SK-MEL-5 (cell line): ENCODE measurements around the gene TNS4. TPM values are rescaled to one million over a fixed set of nuclear protein-coding genes. Genes with fewer than 3 reads are reported as not detected.

ENCODE experiments used
- DNase-seq: peaks from one replicate; pipeline ENCODE4 v3.0.0-alpha.2; 2016; ENCODE audit warnings: low read depth, low spot score
- in situ Hi-C: cut with HindIII; loops from 2 replicates; pipeline ENCODE4 v1.10.0; 2016; ENCODE audit warnings: low sequenced_read_pairs, high pct_unique_total_duplicates, low pct_unique_long_range_greater_than_20kb
- total RNA-seq: library from RNA; depleted of rRNA; stranded (reverse); fragments of >200 nt; shearing (Covaris generic); gene quantifications from 2 replicates; pipeline ENCODE4 v1.2.3, GENCODE V29; 2014

TNS4 gene
- total RNA-seq, 1 experiment from 2014 or later, result not detected

- in situ Hi-C loops, result no loop called here
- no peak for DNase-seq
Observed at GRCh38 chr17:40456396-40456951, 44.9 kb downstream of the TNS4 start.

GRCh38 chr17:40454613-40454995, 46.8 kb downstream of the TNS4 start:
- peak; percentile 48 for DNase-seq
- in situ Hi-C loops, result no loop called here

- no peak for DNase-seq
- in situ Hi-C loops, result no loop called here
Observed at GRCh38 chr17:40453881-40454612, 47.4 kb downstream of the TNS4 start.

GRCh38 chr17:40452921-40453378, 48.5 kb downstream of the TNS4 start:
- in situ Hi-C loops, result no loop called here
- no peak for DNase-seq

- no peak for DNase-seq
- in situ Hi-C loops, result no loop called here
Observed at GRCh38 chr17:40452216-40452787, 49.1 kb downstream of the TNS4 start.

- in situ Hi-C loops, result no loop called here
- DNase-seq, result no peak
Observed at GRCh38 chr17:40451420-40451819, 50.0 kb downstream of the TNS4 start.

GRCh38 chr17:40450175-40450574, 51.2 kb downstream of the TNS4 start:
- in situ Hi-C loops, result no loop called here
- peak; percentile 59 for DNase-seq

- in situ Hi-C loops, result no loop called here
- DNase-seq, result no peak
Observed at GRCh38 chr17:40448639-40449261, 52.7 kb downstream of the TNS4 start.

GRCh38 chr17:40448213-40448638, 53.2 kb downstream of the TNS4 start:
- in situ Hi-C loops, result no loop called here
- DNase-seq, result no peak

GRCh38 chr17:40447806-40448205, 53.6 kb downstream of the TNS4 start:
- in situ Hi-C loops, result no loop called here
- no peak for DNase-seq

- DNase-seq, result no peak
- in situ Hi-C loops, result no loop called here
Observed at GRCh38 chr17:40447148-40447644, 54.2 kb downstream of the TNS4 start.

GRCh38 chr17:40445751-40446468, 55.5 kb downstream of the TNS4 start:
- DNase-seq, result peak; percentile 28
- in situ Hi-C loops, result no loop called here

- in situ Hi-C loops, result no loop called here
- no peak for DNase-seq
Observed at GRCh38 chr17:40443988-40444899, 57.2 kb downstream of the TNS4 start.

- peak; percentile 69 for DNase-seq
Observed at GRCh38 chr17:40443196-40443987, 58.0 kb downstream of the TNS4 start, which contains the start of gene IGFBP4. Gene IGFBP4 (plus strand): TSS chr17:40443450. CDS start chr17:40443736, 286 bp downstream.

GRCh38 chr17:40442392-40443195, 58.8 kb downstream of the TNS4 start:
- DNase-seq, result no peak
- in situ Hi-C loops, result no loop called here

More at GRCh38 chr17:40443196-40443987, 58.0 kb downstream of the TNS4 start, which contains the start of gene IGFBP4:
- in situ Hi-C loops, result no loop called here
